ENCODE data around the gene ABO.

DNA sequence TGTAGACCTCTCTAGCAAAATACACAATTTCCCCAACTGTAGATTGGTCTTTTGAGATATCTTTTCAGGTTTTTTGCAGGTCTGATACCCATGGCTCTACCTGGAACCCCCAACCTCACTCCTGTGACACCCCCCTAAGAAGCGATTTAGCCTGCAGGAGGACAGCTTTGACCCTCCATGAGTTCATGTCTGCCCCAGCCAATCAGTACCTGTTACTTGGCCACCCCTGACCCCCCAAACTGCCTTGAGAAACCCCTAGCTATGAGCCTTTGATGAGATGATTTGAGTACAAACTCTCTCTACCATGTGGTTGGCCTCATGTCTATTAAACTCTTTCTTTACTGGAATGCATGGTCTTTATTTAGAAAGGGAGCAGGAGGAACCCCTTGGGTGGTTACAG, 25.7 kb downstream of the ABO start:
- TF ChIP-seq, protein P1, sequence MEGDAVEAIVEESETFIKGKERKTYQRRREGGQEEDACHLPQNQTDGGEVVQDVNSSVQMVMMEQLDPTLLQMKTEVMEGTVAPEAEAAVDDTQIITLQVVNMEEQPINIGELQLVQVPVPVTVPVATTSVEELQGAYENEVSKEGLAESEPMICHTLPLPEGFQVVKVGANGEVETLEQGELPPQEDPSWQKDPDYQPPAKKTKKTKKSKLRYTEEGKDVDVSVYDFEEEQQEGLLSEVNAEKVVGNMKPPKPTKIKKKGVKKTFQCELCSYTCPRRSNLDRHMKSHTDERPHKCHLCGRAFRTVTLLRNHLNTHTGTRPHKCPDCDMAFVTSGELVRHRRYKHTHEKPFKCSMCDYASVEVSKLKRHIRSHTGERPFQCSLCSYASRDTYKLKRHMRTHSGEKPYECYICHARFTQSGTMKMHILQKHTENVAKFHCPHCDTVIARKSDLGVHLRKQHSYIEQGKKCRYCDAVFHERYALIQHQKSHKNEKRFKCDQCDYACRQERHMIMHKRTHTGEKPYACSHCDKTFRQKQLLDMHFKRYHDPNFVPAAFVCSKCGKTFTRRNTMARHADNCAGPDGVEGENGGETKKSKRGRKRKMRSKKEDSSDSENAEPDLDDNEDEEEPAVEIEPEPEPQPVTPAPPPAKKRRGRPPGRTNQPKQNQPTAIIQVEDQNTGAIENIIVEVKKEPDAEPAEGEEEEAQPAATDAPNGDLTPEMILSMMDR (IDR thresholded peaks at IDR 0.05), result no peak
- no peak for TF ChIP-seq POLR2A (IDR thresholded peaks at IDR 0.05)
